H4 (cell line): ENCODE data around the gene GPC5. TPM values are rescaled to one million over a fixed set of nuclear protein-coding genes. Genes with fewer than 3 reads are reported as not detected.
"Not testable (repeated sequence)": the region's sequence is repeated elsewhere in the genome, so short reads cannot be mapped to it uniquely, and the experiment has no call there.

ENCODE experiments used
- DNase-seq: peaks from one replicate; pipeline ENCODE4 v3.0.0-alpha.2; 2015; ENCODE audit warnings: low spot score
- total RNA-seq: library from RNA; depleted of rRNA; stranded (reverse); fragments of >200 nt; shearing (Covaris generic); gene quantifications from 2 replicates; pipeline ENCODE4 v1.2.3, GENCODE V29; 2014; rRNA removed

Gene GPC5
- total RNA-seq, 1 experiment from 2014 or later, result 1.5 TPM

- no peak for DNase-seq
These were observed 1432.4 kb downstream of the GPC5 start for GRCh38 chr13:92830821-92831220.

GRCh38 chr13:92833071-92833470, 1434.7 kb downstream of the GPC5 start:
- DNase-seq, result no peak

GRCh38 chr13:92836171-92836570, 1437.8 kb downstream of the GPC5 start:
- DNase-seq, result no peak

- DNase-seq, result peak; percentile 61
These were observed 1440.4 kb downstream of the GPC5 start for GRCh38 chr13:92838786-92839185.

GRCh38 chr13:92842145-92842544, 1443.7 kb downstream of the GPC5 start:
- DNase-seq, result peak; percentile 29

- DNase-seq, result peak; percentile 64
These were observed 1445.1 kb downstream of the GPC5 start for GRCh38 chr13:92843549-92843948.

- no peak for DNase-seq
These were observed 1451.0 kb downstream of the GPC5 start for GRCh38 chr13:92849381-92849780.

GRCh38 chr13:92864584-92865284, 1466.3 kb downstream of the GPC5 start:
- no peak for DNase-seq

GRCh38 chr13:92873029-92873428, 1474.6 kb downstream of the GPC5 start:
- no peak for DNase-seq

- DNase-seq, result no peak
These were observed 1488.2 kb downstream of the GPC5 start for GRCh38 chr13:92886535-92887077.

GRCh38 chr13:92894447-92894846, 1496.0 kb downstream of the GPC5 start:
- DNase-seq, result no peak

GRCh38 chr13:92896842-92897241, 1498.4 kb downstream of the GPC5 start:
- peak; percentile 10 for DNase-seq

- not testable (repeated sequence) for DNase-seq
These were observed 1500.5 kb downstream of the GPC5 start for GRCh38 chr13:92898946-92899345.

- DNase-seq, result no peak
These were observed 1502.0 kb downstream of the GPC5 start for GRCh38 chr13:92900446-92900845.

GRCh38 chr13:92901739-92902138, 1503.3 kb downstream of the GPC5 start:
- no peak for DNase-seq

GRCh38 chr13:92912629-92913028, 1514.2 kb downstream of the GPC5 start:
- no peak for DNase-seq

GRCh38 chr13:92913840-92914239, 1515.4 kb downstream of the GPC5 start:
- no peak for DNase-seq

Other genes with a start within 250 kb of the GPC5 start
- gene MIR17HG, start 50.9 kb upstream of the GPC5 start, total RNA-seq, result 1.5 TPM in 2 replicates